NK-92 (cell line): ENCODE measurements around the gene ST8SIA6.
"Not testable (repeated sequence)": the region's sequence is repeated elsewhere in the genome, so short reads cannot be mapped to it uniquely, and the experiment has no call there.

Experiments used
- DNase-seq: peaks from one replicate; lab custom pipeline; 2025; ENCODE audit not compliant: unreplicated experiment; lab: John Stamatoyannopoulos, UW

ST8SIA6 gene, protein sequence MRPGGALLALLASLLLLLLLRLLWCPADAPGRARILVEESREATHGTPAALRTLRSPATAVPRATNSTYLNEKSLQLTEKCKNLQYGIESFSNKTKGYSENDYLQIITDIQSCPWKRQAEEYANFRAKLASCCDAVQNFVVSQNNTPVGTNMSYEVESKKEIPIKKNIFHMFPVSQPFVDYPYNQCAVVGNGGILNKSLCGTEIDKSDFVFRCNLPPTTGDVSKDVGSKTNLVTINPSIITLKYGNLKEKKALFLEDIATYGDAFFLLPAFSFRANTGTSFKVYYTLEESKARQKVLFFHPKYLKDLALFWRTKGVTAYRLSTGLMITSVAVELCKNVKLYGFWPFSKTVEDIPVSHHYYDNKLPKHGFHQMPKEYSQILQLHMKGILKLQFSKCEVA

DNA sequence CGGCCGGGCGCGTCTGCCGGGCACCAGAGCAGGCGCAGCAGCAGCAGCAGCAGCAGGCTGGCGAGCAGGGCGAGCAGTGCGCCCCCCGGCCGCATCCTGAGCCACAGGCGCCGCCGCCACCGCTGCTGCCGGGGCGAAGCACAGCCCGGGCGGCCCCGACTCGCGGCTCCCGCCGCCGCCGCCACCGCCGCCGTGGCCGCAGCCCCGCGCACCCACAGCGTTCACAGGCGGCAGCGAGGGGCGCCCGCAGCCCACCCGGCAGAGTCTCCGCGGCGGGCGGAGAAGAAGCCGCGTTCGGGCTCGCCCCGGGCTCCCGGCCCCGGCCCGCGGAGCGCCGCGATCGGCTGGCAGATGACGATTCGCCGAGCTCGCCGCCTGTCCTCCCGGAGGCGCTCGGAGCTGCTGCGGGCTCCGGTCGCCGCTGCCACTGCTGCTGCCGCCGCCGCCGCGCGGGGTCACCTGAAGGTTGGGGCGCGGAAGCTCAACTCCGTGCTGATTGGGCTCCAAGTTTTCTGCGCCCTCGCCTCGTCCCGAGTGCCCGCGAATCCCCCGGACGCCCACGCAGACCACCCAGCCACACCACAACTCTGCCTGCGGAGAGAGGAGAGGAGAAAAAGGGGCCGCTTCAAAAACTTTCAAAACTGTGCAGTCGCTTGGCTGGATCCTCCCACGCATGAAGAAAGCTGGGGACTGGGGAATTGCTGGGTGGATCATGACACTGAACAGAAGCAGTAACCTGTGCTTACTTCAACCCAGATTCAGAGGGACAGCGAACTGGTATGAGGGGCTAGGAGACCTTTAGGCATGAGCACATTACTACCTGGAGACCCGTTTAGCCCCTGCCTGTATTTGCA is at the start of gene ST8SIA6:
ST8SIA6 (minus strand) TSS at position 435 of the 854 bp plus-strand sequence; CDS start at position 95, 340 bp downstream.
- DNase-seq, result no peak

DNA sequence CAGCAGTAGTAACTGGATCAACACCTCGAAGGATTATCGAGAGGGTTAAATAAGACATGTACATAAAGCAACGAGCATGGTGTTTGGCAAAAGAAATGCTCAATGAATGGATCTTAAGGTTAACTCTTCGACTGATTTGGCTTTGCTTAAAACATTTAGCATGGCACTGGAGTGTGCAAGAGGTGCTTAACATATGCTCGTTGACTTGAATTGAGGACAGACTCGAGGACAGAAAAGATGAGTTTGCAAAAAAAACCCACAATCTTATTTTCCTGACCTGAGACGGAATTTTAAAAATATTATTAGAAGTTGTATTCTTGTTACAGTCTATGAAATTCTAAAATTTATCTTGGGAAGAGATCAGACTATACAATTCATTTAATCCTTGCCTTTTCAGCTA is 49.4 kb upstream of the ST8SIA6 start:
- no peak for DNase-seq

DNA sequence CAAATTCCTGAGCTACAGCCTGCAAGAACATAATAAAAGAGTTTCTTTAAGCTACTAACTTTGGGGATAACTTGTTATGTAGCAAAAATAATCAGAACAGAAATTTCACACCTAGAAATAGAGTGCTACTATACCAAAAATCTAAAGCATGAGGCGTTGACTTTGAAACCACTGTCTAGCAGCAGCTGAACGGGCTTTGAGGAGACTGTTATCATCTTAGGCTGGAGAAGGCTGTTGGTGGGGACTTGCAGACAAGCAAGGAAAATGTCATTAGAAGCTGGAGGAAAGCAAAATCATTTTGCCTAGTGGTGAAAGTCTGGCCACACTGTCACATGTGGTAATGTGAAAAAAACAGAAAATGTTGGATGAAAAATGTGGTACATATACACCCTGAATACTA is 48.4 kb upstream of the ST8SIA6 start:
- no peak for DNase-seq

DNA sequence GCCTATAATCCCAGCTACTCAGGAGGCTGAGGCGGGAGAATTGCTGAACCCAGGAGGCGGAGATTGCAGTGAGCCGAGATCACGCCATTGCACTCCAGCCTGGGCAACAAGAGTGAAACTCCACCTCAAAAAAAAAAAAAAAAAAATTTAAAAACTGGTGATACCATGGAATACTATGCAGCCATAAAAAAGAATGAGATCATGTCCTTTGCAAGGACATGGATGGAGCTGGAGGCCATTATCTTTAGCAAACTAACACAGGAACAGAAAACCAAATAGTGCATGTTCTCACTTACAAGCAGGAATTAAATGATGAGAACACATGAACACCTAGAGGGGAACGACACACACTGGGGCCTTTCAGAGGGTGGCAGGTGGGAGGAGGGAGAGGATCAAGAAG is 44.6 kb upstream of the ST8SIA6 start:
- not testable (repeated sequence) for DNase-seq

DNA sequence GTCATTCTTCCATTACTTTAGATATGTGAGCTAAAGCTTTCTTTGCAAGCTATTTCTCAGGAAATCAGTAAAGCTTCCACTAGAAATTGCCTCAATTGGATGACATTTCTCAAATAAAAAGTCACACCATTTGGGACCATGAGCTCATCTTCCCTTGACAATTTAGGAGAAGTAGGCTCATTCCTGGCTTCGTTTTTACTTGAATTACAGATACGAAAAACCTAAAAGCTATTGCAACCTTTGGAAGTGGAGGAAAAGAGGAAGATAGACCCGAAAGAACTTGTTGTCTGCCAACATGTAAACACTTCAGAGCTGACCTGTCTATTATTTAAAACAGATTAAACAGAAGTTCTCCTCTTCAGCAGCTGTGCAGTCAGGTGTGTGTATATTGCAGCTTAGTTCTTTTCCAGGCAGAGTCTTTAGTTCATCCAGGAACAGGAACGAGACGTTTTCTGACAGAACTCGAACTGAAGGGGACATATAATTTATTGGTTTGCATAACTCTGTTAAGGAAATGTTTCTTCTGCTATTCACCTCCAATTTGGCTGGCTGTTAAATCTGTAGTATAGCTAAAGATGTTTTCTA is 43.1 kb upstream of the ST8SIA6 start:
- DNase-seq, result no peak

DNA sequence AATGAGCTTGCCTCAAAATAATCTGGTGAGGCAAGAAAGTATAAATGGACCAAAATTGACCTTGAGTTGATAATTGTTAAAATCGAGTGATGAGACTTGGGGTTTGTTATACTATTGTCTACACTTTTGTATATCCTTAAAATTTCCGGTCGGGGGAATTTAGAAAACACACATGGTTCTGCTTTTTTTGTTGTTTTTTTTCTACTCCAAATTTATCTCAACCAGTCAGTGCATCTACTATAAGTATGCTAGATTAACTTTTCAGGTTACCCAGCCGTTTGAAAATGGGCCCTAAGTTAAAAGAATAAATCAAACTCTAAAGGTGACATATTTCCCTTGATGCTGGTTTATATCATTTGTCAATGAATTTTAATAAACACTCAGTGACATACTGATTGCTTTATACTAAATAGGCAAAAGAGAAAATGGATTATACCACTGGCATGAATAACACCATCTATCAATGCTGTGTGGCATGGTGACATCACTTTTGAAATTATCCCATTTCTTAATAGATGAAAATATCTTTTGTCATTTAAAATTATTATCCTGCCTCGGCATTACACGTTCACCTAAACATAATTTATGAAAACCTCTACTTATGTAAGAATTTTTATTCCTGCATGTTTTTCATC is 40.3 kb upstream of the ST8SIA6 start:
- no peak for DNase-seq

DNA sequence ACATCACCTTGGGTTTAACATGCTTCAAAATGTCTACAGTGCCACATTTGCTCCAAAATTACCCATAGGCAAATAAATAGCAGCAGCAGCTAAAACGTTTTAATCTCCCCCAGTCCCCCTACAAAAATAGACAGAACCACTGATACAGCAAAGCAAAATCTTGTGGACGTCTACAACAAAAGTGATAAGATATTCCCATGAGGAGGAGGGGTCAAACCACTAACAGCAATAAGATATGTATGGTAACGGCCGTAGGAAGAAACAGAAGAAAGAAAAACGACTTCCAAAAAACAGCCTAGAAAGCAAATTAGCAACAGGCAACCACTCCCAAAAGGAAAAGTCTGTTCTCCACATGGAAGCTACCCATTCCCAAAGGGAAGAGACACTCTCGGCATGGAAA is 34.5 kb upstream of the ST8SIA6 start:
- DNase-seq, result no peak

DNA sequence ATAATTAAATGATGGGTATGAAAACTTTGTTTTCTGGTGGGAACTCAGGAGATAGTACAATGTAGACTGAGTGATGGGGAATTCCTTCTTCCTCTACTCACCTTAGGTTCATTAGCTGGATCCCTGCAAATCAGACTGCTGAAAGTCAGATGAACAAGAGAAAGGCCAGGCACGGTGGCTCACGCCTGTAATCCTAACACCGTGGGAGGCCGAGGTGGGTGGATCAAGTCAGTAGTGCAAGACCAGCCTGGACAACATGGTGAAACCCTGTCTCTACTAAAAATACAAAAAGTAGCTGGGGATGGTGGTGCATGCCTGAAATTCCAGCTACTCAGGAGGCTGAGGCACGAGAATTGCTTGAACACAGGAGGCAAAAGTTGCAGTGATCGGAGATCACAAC is 28.7 kb upstream of the ST8SIA6 start:
- no peak for DNase-seq

DNA sequence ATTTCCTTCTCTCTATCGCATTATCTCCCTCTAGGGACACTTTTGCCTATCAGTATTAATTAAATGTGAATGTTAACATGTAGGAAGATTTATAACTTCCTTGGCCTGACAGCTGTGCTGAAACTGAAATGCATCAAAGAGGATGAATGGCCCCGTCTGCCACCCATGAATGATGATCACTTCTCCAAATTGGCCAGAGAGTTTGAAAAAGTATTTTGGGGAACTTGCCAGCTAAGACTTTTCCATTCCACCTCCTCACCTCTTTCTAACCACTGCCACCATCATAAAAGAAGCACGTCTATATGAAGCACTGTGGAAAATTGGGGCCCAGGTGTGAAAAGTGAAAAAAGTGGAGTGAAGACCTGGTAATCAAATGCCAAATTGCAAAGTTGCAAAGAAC is 25.4 kb upstream of the ST8SIA6 start:
- DNase-seq, result no peak

DNA sequence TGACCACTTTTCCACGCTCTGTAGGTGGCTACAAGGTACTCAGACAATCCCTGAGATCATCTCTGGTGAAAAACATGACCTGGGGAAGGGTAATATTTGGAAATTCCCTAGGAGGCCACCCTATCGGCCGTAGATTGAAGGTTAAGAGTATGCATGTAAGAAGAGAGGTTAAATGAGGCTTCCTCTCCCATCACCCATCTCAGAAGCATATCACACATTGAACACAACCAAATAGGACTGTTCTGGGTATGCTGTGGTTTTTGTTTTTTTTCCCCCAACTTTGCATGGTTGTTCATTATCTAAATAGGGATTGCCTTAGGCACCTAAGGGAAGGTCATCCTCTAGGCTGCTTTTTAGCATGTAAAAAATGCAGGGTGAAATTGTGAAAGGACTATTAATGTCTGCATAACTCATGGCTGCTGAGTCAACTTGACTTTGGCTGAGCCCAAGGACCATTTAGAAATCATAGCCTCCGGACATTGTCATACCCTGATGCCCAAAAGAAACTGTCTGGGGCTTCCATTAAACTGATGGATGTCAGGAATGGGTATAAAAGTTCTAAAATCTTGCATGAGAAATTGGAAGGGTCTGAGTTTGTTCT is 24.7 kb upstream of the ST8SIA6 start:
- no peak for DNase-seq

DNA sequence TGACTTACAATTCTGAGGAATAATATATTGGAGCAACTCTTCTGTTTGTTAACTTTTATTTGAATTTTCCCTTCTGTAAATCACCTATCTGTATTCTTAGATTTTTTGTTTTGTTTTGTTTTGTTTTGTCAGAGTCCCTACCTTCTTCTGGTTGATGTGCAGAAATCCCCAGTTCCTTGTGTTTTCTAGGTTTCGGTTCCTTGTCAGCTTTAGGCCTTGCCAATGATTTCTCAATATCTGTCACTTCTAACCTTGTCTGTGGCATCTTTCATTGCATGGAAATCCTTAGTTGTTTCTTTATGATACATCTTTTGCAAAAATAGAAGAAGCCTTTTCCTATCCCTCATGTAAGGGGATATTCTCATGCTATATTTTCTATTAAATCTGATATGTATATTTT is 21.7 kb upstream of the ST8SIA6 start:
- DNase-seq, result no peak

DNA sequence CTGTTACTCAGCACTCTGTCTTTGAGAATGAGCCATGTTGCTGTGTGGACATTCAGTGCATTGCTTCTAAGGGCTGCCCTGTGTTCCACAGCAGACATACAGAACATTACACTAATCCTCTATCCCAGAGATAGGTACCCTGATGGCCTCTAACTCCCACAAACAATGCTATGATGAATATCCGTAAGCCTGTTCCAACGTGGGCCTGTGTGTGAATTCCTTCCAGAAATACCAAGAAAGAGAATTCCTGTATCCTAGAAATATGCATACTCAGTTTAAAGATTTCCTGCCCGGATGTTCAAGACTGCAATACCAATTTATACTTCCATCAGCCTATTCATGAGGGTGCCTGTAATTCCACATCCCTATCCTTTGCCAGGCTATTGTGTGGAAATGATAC is 21.3 kb upstream of the ST8SIA6 start:
- no peak for DNase-seq

DNA sequence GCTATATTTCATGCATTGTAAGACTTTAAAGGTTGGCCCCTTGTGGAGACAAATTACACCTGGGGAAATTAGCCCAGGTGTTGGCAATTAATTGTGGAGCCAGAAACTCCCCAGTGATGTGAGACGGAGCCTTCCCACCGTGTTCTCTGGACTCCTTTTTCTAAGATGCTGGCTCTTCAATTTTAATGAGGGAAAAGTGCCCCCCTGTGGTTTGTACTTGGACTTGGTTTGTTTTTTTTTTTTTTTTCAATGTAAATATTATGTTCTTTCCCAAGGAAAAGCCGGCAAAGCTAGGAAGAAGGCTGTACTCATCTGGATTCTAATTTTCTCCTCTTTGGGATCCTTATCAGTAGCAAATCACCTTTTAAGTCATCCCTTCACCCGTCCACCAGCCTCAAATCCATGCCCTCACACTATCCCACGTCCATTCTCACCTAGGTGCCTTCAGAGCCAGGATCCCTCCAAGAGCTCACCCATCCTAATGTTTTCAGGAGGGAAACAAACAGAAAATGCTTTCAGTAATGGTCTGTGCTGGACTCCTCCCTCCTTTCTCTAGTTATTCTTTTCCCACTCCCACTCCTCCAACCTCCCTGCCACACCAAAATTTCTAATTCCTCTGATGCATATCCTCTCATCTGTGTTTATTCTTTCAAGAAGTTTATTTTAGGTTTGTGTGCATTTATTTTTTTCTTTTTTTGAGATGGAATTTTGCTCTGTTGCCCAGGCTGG is 20.4 kb upstream of the ST8SIA6 start:
- no peak for DNase-seq

DNA sequence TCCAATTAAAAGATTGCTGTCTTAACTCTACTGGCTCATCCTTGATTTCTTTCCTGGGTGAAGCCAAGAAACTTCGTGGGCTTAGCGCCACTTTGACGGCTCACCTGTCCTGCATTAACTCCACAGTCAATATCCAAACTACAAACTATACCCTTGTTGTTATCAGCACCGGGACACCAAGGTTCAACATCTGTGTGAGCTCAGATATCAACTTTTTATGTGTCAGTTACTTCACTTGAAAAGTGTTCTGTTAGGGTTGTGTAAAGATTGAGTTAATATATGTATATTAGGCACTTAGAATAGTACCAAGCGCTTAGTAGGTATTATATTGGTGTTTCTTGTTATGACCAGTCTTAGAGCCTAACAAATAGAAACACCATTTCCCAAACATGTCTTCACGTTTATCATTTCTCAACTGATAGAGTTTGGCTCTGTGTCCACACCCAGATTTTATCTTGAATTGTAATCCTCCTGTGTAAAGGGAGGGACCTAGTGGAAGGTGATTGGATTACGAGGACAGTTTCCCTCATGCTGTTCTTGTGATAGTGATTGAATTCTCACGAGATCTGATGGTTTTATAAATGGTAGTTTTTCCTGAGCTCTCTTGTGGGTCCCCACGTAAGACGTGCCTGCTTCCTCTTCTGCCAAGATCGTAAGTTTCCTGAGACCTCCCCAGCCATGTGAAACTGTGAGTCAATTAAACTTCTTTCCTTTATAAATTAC is 19.0 kb upstream of the ST8SIA6 start:
- no peak for DNase-seq

DNA sequence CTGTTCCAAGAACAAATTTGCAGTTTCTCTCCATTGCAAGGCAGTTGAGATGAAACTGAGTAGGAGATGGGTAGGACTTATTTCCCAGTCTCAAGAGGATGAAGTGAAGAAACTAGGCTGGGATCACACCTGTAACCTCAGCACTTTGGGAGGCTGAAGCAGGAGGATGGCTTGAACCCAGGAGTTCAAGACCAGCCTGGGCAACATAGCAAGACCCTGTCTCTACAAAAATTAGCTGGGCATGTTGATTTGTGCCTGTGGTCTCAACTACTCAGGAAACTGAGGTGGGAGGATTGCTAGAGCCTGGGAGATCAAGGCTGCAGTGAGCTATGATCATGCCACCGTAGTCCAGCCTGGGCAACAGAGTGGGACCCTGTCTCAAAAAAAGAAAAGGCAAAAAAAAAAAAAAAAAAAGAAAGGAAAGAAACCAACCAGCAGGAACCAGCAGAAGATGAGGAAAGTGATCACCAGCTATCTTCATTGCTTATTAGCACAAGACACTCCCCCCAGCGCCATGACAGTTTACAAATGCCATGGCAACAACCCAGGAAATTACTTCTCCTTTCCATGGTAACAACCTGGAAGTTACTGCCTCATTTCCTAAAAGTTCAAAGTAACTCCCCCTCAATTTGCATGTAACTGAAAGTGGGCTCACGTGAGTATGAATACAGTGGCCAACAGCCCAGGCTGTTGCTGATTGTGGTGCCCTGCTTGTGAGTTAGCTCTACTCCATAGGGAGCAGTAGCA is 18.3 kb upstream of the ST8SIA6 start:
- no peak for DNase-seq

DNA sequence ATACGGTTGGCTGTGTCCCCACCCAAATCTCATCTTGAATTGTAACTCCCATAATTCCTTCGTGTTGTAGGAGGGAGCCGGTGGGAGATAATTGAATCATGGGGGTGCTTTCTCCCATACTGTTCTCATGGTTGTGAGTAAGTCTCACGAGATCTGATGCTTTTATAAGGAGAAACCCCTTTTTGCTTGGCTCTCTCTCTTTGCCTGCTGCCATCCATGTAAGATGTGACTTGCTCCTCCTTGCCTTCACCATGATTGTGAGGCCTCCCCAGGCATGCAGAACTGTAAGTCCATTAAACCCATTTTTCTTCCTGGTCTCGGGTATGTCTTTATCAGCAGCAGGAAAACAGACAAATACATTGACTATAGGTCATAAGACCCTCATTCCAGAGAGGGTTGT is 15.9 kb upstream of the ST8SIA6 start:
- no peak for DNase-seq

DNA sequence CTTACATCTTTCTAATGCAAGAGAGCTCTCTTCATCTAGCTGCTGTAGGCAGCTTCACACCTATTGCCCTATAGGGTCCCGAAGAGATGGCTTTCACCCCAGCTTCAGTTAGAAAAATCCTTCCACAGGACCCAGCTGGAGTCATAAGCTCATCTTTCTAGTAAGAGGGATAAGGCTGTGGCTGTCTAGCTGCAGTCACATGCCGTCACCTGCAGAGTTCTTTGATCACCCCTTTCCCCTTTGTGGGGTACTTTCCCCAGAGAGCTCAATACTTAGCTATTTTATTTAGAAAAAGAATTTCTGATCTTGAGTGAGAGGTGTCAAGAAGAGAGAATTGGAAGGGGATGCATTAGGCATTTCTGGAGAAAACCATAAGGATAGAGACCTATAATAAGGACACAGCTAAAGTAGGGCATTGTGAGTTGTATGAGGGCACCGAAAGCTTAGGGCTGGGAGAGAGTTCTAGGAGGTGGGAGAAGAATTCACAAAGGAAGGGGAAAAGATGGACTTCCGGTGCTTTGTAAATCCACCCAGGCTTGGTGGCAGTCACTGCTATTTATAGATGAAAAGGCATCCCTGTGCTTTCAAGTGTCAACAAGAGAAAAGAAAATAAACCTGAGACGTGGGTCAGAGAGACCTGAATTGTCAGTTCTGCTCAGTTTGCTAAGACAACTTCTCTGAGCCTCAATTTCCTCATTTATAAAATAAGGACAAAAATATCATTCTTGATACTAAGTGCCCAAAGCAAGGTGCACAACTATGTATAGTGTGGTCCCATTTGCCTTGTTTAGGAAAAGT is 11.1 kb upstream of the ST8SIA6 start:
- DNase-seq, result no peak

DNA sequence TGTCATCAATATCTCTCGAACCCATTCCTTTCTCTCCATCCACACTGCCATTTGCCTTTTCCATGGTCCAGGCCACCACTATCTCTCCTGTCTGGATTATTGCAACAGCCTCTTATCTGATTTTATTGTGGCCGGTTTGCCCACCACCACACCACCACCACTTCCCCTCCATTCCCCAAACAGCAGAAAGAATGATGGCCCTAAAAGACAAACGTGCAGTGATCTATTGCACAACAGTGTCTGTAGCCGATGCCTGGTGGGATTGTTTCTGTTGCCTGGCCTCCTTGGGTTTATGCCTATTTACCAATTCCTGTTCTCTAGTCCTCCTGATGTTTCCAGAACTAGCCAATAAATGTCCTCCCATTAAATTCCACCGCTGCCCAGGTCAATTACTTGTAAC is 10.2 kb upstream of the ST8SIA6 start:
- no peak for DNase-seq
